Hepatocyte (in vitro differentiated cells): ENCODE data around the gene HCRTR1.

Experiments used
- CTCF ChIP-seq: fragments of 200-600 bp; sonication (generic); IDR thresholded peaks from 2 replicates; pipeline ENCODE4 v1.5.1; 2016; ENCODE audit warnings: antibody characterized with exemption, mild to moderate bottlenecking; ENCODE audit not compliant: poor library complexity
- EZH2 ChIP-seq: fragments of 200-600 bp; sonication (generic); IDR thresholded peaks from 2 replicates; pipeline ENCODE4 v1.6.1; 2016; ENCODE audit warnings: antibody characterized with exemption, mild to moderate bottlenecking, borderline replicate concordance

DNA sequence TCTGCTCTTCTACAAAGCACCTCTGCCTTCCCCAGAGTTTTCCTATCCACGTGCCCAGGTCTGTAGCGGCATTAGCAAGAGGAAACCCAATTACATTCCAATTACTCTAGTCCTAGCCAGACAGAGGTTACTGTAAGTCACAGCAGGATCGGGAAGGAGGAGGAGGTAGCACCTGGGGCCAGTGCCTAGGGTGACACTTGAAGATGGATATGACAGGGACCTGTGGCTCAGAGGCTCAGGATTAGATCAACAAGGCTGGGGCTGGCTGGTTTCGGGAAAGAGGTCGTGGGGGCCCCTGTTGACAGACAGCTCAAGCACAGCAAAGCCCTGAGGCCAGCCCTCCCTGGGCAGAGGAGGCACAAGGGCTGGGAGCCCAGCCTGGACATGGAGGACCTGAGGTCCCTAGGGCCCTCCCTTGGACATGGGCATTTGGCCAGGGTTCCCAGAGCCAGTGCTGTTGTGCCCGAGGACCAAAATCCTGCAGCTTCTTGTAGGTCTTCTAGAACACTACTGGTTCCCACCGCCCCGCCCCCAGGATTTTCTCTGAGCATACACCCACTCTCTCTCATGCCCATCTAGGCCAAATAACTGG lies 3.0 kb upstream of the HCRTR1 start:
- TF ChIP-seq CTCF (no peak), EZH2 (no peak)
